Activated B cell treated with CpG ODN at 0.5 μM for 24 hours (primary cell): ENCODE measurements around the gene ULBP2. TPM values are rescaled to one million over a fixed set of nuclear protein-coding genes. Genes with fewer than 3 reads are reported as not detected.
"Not testable (repeated sequence)": the region's sequence is repeated elsewhere in the genome, so short reads cannot be mapped to it uniquely, and the experiment has no call there.

Experiments used
- ATAC-seq: fragments of 200-7000 bp; cut with Tn5 transposase; one replicate; pipeline ENCODE4 v1.10.0; 2021; ENCODE audit warnings: low read depth, mild to moderate bottlenecking, moderate library complexity
- CTCF ChIA-PET: fragments of 350-600 bp; sonication (Branson Sonifier 250); formaldehyde crosslinking; loops from one replicate; lab custom pipeline; 2021; ENCODE audit warnings: antibody characterized with exemption; lab: Charles Lee
- POLR2A ChIA-PET: fragments of 350-600 bp; sonication (Branson Sonifier 250); formaldehyde crosslinking; loops from one replicate; lab custom pipeline; 2021; ENCODE audit warnings: antibody characterized with exemption; lab: Charles Lee
- DNase-seq: peaks from one replicate; pipeline ENCODE4 v3.0.0; 2022
- H3K27ac Mint-ChIP-seq: one replicate; pipeline ENCODE4 v1.8.0; 2020; ENCODE audit warnings: mixed read lengths
- H3K27me3 Mint-ChIP-seq: one replicate; pipeline ENCODE4 v1.8.0; 2021; ENCODE audit warnings: mixed read lengths
- H3K36me3 Mint-ChIP-seq: one replicate; pipeline ENCODE4 v1.8.0; 2021; ENCODE audit warnings: low read depth, mixed read lengths
- H3K4me1 Mint-ChIP-seq: one replicate; pipeline ENCODE4 v1.8.0; 2021; ENCODE audit warnings: mixed read lengths
- H3K4me3 Mint-ChIP-seq: one replicate; pipeline ENCODE4 v1.8.0; 2020; ENCODE audit warnings: mild to moderate bottlenecking, mixed read lengths
- H3K9me3 Mint-ChIP-seq: one replicate; pipeline ENCODE4 v1.8.0; 2020; ENCODE audit warnings: mixed read lengths
- CTCF ChIP-seq: fragments of 200-600 bp; IDR thresholded peaks from one replicate; pipeline ENCODE4 v1.8.0; 2022; ENCODE audit warnings: antibody characterized with exemption, mild to moderate bottlenecking
- intact Hi-C: fragments of 100-400 bp; cut with micrococcal nuclease; formaldehyde crosslinking; loops from one replicate; pipeline ENCODE4 v1.15.1; 2024
- total RNA-seq: library from RNA; stranded (reverse); gene quantifications from 2 replicates; pipeline ENCODE4 v1.2.3, GENCODE V29; 2022

ULBP2 gene
- total RNA-seq, 1 donor from 2014 or later = 0.29 TPM

DNA sequence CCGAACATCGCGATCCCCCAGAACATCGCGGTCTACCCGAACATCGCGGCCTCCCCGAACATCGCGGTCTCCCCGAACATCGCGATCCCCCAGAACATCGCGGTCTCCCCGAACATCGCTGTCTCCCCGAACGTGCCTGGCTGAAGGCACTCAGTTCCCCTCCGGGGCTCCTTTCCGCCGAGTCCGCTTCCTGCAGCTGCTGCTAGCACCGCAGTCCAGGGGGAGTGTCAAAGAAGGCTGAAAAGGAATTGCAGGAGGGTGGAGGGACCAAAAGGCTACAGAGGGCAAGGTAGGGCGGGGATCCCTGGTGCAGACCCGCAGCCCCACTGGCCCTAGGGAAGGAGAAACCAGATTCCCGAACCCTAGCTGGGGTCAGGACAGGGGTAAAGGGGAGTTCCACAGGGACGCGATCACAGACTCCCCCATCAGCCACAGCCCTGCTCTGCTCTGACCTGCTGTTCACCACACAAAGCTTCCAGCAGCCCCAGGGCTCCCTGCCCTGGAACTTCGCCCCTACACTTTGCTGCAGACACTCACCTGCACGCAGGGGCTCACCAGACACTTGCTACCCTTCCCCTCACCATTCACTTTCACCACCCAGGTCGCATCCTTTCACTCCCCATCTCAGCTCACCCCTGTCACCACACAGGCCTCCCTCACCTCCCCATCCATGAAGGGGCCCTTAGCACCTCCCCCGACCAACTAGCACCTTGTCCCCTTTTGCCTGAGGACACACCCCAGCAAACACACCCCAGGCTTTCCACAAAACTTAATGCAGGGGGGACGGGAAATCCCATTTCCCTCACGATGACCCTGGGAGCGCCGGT lies 23.6 kb downstream of the ULBP2 start:
- ATAC-seq = no peak
- ChIA-PET CTCF (interaction anchor here (0.7 kb wide), 1 partner anchor 9 kb away, joined by 3 read pairs; no protein-coding TSS in a partner anchor), POLR2A (interaction anchor here (0.5 kb wide), 1 partner anchor 832 kb away, joined by 4 read pairs; no protein-coding TSS in a partner anchor)
- Mint-ChIP-seq H3K36me3 (peaks cover 2% of the 10 kb centered on the region), H3K4me1 (peaks cover 27% of the 10 kb centered on the region), H3K4me3 (peak overlapping the region; percentile 91), H3K27me3 (peaks cover 78% of the 10 kb centered on the region), H3K27ac (peak overlapping the region; percentile 13), H3K9me3 (no peaks in the 10 kb centered on the region)
- no peak for DNase-seq
- TF ChIP-seq CTCF = no peak
- intact Hi-C loops = no loop called here

GRCh38 chr6:149966319-149966718 lies 24.5 kb downstream of the ULBP2 start:
- POLR2A ChIA-PET, ATAC-seq: not testable (repeated sequence)

GRCh38 chr6:149967591-149967990 lies 25.8 kb downstream of the ULBP2 start:
- Mint-ChIP-seq H3K27ac (no peak overlapping the region), H3K36me3 (peaks cover 2% of the 10 kb centered on the region), H3K9me3 (no peaks in the 10 kb centered on the region), H3K4me1 (peaks cover 27% of the 10 kb centered on the region), H3K4me3 (no peak overlapping the region), H3K27me3 (peaks cover 69% of the 10 kb centered on the region)
- POLR2A ChIA-PET = interaction anchor here (0.5 kb wide), 1 partner anchor 86 kb away, joined by 3 read pairs; no protein-coding TSS in a partner anchor
- TF ChIP-seq CTCF = no peak
- intact Hi-C loops = no loop called here
- DNase-seq (no peak), ATAC-seq (no peak)
- CTCF ChIA-PET = no interaction called here

More at GRCh38 chr6:149966319-149966718, 24.5 kb downstream of the ULBP2 start:
- DNase-seq, H3K4me3 Mint-ChIP-seq, intact Hi-C loops, CTCF ChIA-PET, H3K36me3 Mint-ChIP-seq, H3K9me3 Mint-ChIP-seq: not testable (repeated sequence)
- peaks cover 74% of the 10 kb centered on the region for H3K27me3 Mint-ChIP-seq
- peak overlapping the region; percentile 35 for H3K27ac Mint-ChIP-seq
- H3K4me1 Mint-ChIP-seq = peaks cover 27% of the 10 kb centered on the region

- ATAC-seq, H3K27ac Mint-ChIP-seq, POLR2A ChIA-PET, H3K36me3 Mint-ChIP-seq, intact Hi-C loops, CTCF ChIA-PET, DNase-seq, H3K9me3 Mint-ChIP-seq, H3K4me3 Mint-ChIP-seq: not testable (repeated sequence)
- peaks cover 24% of the 10 kb centered on the region for H3K4me1 Mint-ChIP-seq
- H3K27me3 Mint-ChIP-seq = peaks cover 68% of the 10 kb centered on the region
Measured at GRCh38 chr6:149967999-149968398, 26.2 kb downstream of the ULBP2 start.

- POLR2A ChIA-PET, DNase-seq, H3K9me3 Mint-ChIP-seq, intact Hi-C loops, CTCF ChIA-PET, H3K36me3 Mint-ChIP-seq, ATAC-seq, H3K4me3 Mint-ChIP-seq, H3K27ac Mint-ChIP-seq: not testable (repeated sequence)
- Mint-ChIP-seq H3K27me3 (peaks cover 69% of the 10 kb centered on the region), H3K4me1 (peaks cover 18% of the 10 kb centered on the region)
Measured at GRCh38 chr6:149968909-149969308, 27.1 kb downstream of the ULBP2 start.

GRCh38 chr6:149969635-149970034 lies 27.8 kb downstream of the ULBP2 start:
- CTCF ChIA-PET = no interaction called here

GRCh38 chr6:149974394-149974793 lies 32.6 kb downstream of the ULBP2 start:
- ATAC-seq = peak; percentile 57
- CTCF ChIA-PET = interaction anchor here (1.1 kb wide), 1 partner anchor 42 kb away, joined by 3 read pairs; no protein-coding TSS in a partner anchor

More at GRCh38 chr6:149969635-149970034, 27.8 kb downstream of the ULBP2 start:
- ATAC-seq (no peak), DNase-seq (no peak)
- Mint-ChIP-seq H3K27ac (no peak overlapping the region), H3K4me1 (peaks cover 11% of the 10 kb centered on the region), H3K36me3 (no peaks in the 10 kb centered on the region), H3K9me3 (no peaks in the 10 kb centered on the region), H3K27me3 (peaks cover 70% of the 10 kb centered on the region), H3K4me3 (no peak overlapping the region)
- TF ChIP-seq CTCF = no peak
- intact Hi-C loops = no loop called here
- POLR2A ChIA-PET = no interaction called here

More at GRCh38 chr6:149974394-149974793, 32.6 kb downstream of the ULBP2 start:
- H3K4me1 Mint-ChIP-seq, DNase-seq, H3K9me3 Mint-ChIP-seq, H3K27ac Mint-ChIP-seq, intact Hi-C loops, H3K36me3 Mint-ChIP-seq, POLR2A ChIA-PET, H3K4me3 Mint-ChIP-seq: not testable (repeated sequence)
- H3K27me3 Mint-ChIP-seq = peaks cover 47% of the 10 kb centered on the region
